K562 (cell line): ENCODE data around the gene ZNF521. TPM values are rescaled to one million over a fixed set of nuclear protein-coding genes. Genes with fewer than 3 reads are reported as not detected.

Source experiments
- ATAC-seq: fragments of 200-7000 bp; cut with Tn5 transposase; 3 replicates; pipeline ENCODE4 v1.9.1; 2020; ENCODE audit warnings: moderate library complexity
- BruUV-seq: library from RNA; stranded (reverse); fragments of 400-500 nt; replicated peaks from 2 replicates; lab custom pipeline; 2021; lab: Mats Ljungman, UMichigan
- CTCF ChIA-PET: fragments of 300-600 bp; formaldehyde crosslinking; extraction: SDS; loops from one replicate; lab custom pipeline; 2021; ENCODE audit warnings: low intra/inter-chr PET ratio; lab: Yijun Ruan, JAX
- POLR2A ChIA-PET: fragments of 300-600, 350-650 bp; sonication (Branson Sonifier 250); formaldehyde crosslinking; extraction: SDS; loops from one replicate; lab custom pipeline; 2021; ENCODE audit warnings: antibody characterized with exemption, inconsistent platforms; lab: Yijun Ruan, JAX
- DNase-seq, 4 experiments: peaks; one replicate each; pipeline versions ENCODE4 v3.0.0 to v3.0.0-alpha.2; 2011 to 2018; ENCODE audit warnings: low spot score in 3 of 4, mixed read lengths in 3 of 4; ENCODE audit errors: extremely low read depth in 1 of 4
- FAIRE-seq: peaks from 2 replicates; lab custom pipeline; 2011; peaks lifted over from hg19 to GRCh38; lab: Jason Lieb, UNC
- H2AFZ ChIP-seq: 2 replicates; pipeline ENCODE4 v1.6.0; 2011; ENCODE audit warnings: low read depth, low read length, control low read depth, inconsistent platforms
- H3K27ac ChIP-seq: fragments of 200-600 bp; 3 replicates; pipeline ENCODE4 v1.8.0; 2011; ENCODE audit warnings: low read depth, mild to moderate bottlenecking, control low read depth, inconsistent platforms, low read length, moderate library complexity, mixed read lengths; ENCODE audit errors: extremely low read depth
- H3K27me3 ChIP-seq, 2 experiments: fragments of 300-600 bp in 1 of 2; 2 replicates in 1 of 2; 3 replicates in 1 of 2; pipeline versions ENCODE4 v1.6.0 to v1.8.0; 2011; ENCODE audit warnings: inconsistent platforms in 2 of 2, low read length in 2 of 2, mild to moderate bottlenecking in 1 of 2, mixed read lengths in 1 of 2, moderate library complexity in 1 of 2; ENCODE audit not compliant: control insufficient read depth in 2 of 2, insufficient read depth in 2 of 2
- H3K36me3 ChIP-seq: fragments of 300-600 bp; 3 replicates; pipeline ENCODE4 v1.8.0; 2011; ENCODE audit warnings: mild to moderate bottlenecking, low read length, inconsistent platforms; ENCODE audit not compliant: control insufficient read depth, insufficient read depth
- H3K4me1 ChIP-seq, 2 experiments: fragments of 200-600 bp in 1 of 2; replicated peaks in 1 of 2; 2 replicates in 1 of 2; 3 replicates in 1 of 2; pipeline versions ENCODE4 v1.5.1 to v1.8.0; 2011; ENCODE audit warnings: inconsistent platforms in 2 of 2, low read length in 2 of 2, mild to moderate bottlenecking in 1 of 2, mixed read lengths in 1 of 2, moderate library complexity in 1 of 2; ENCODE audit not compliant: control insufficient read depth in 2 of 2, insufficient read depth in 2 of 2
- H3K4me2 ChIP-seq: 2 replicates; pipeline ENCODE4 v1.6.1; 2011; ENCODE audit warnings: low read length, control low read depth, inconsistent platforms, mixed read lengths; ENCODE audit not compliant: insufficient read depth
- H3K4me3 ChIP-seq: fragments of 200-600 bp; sonication (generic), shearing (Covaris generic); 2 replicates; pipeline ENCODE4 v1.5.1; 2016; ENCODE audit warnings: control low read depth, inconsistent platforms
- H3K79me2 ChIP-seq: fragments of 200-600 bp; 3 replicates; pipeline ENCODE4 v1.8.0; 2011; ENCODE audit warnings: low read length, inconsistent platforms; ENCODE audit not compliant: control insufficient read depth, insufficient read depth
- H3K9ac ChIP-seq, 2 experiments: 2 replicates each; pipeline versions ENCODE4 v1.6.0 to v1.6.1; 2011; ENCODE audit warnings: low read depth in 2 of 2, low read length in 2 of 2, control low read depth in 1 of 2, inconsistent platforms in 1 of 2, mild to moderate bottlenecking in 1 of 2, mixed read lengths in 1 of 2; ENCODE audit not compliant: insufficient read depth in 1 of 2
- H3K9me1 ChIP-seq: one replicate; pipeline ENCODE4 v1.6.0; 2011; ENCODE audit warnings: inconsistent platforms, mild to moderate bottlenecking, low read length, moderate library complexity; ENCODE audit not compliant: control insufficient read depth, insufficient read depth
- H3K9me3 ChIP-seq: replicated peaks from 2 replicates; pipeline ENCODE4 v1.5.1; 2011; ENCODE audit warnings: low read depth, low read length, inconsistent platforms; ENCODE audit not compliant: control insufficient read depth, insufficient read depth
- H4K20me1 ChIP-seq: replicated peaks from 2 replicates; pipeline ENCODE4 v1.6.1; 2011; ENCODE audit warnings: low read length, inconsistent platforms, mixed read lengths; ENCODE audit not compliant: control insufficient read depth, insufficient read depth
- RFX5 ChIP-seq: IDR thresholded peaks from 2 replicates; pipeline ENCODE4 v1.6.1; 2011; ENCODE audit warnings: low read depth, mild to moderate bottlenecking, improper control_type of control experiment, low read length
- SIX5 ChIP-seq, 2 experiments: IDR thresholded peaks; 2 replicates each; pipeline ENCODE4 v1.6.1; 2011; ENCODE audit warnings: low read length in 2 of 2, borderline replicate concordance in 1 of 2, low read depth in 1 of 2, mild to moderate bottlenecking in 1 of 2, moderate library complexity in 1 of 2; ENCODE audit not compliant: insufficient read depth in 1 of 2
- TAF1 ChIP-seq: IDR thresholded peaks from 2 replicates; pipeline ENCODE4 v1.6.1; 2011; ENCODE audit warnings: mild to moderate bottlenecking, low read length, moderate library complexity; ENCODE audit not compliant: insufficient read depth, control insufficient read depth, severe bottlenecking; ENCODE audit errors: extremely low read depth
- ZNF12 ChIP-seq: sonication (generic); formaldehyde crosslinking; IDR thresholded peaks from 2 replicates; pipeline ENCODE4 v1.4.0; 2020; ENCODE audit warnings: mild to moderate bottlenecking, missing genetic modification reagents
- ZNF354B ChIP-seq: fragments of 250-450 bp; sonication (Bioruptor Pico); IDR thresholded peaks from 2 replicates; pipeline ENCODE4 v1.4.0; 2020
- ZNF77 ChIP-seq: fragments of 250-450 bp; sonication (Bioruptor Pico); IDR thresholded peaks from 2 replicates; pipeline ENCODE4 v1.5.0; 2020
- ZSCAN32 ChIP-seq: fragments of 450-650 bp; formaldehyde crosslinking; IDR thresholded peaks from 2 replicates; pipeline ENCODE4 v1.4.0; 2020; ENCODE audit warnings: mild to moderate bottlenecking, moderate library complexity
- WGBS: fragments of 100-300 bp; shearing (Covaris generic); methylation state at CpG from one replicate; pipeline ENCODE4 v1.1.6; 2016; ENCODE audit warnings: low coverage, mixed read lengths; ENCODE audit not compliant: insufficient coverage; ENCODE audit errors: missing lambda C conversion rate; 5-methylcytosine and 5-hydroxymethylcytosine counted together
- in situ Hi-C: fragments of 300-500 bp; cut with MboI; formaldehyde crosslinking; loops from 4 replicates; pipeline ENCODE4 v1.15.0; 2018; ENCODE audit warnings: inconsistent platforms, mixed read lengths
- intact Hi-C: fragments of 100-400 bp; cut with micrococcal nuclease; formaldehyde crosslinking; loops from 2 replicates; pipeline ENCODE4 v1.14.2; 2022
- polyA plus RNA-seq, 8 experiments: library from polyadenylated mRNA; depleted of rRNA in 4 of 8; stranded (reverse) in 5 of 8; unstranded in 3 of 8; fragments of >200 nt; fragmentation: Nextera tagmentation in 2 of 8; fragmentation: Illumina TruSeq in 1 of 8; extraction: Ambion mirVana in 2 of 8; extraction: Trizol in 1 of 8; gene quantifications; 2 replicates each; pipeline versions ENCODE4 v1.2.1 to v1.2.3, GENCODE V29; 2011 to 2014; ENCODE audit warnings: inconsistent platforms in 1 of 8, missing spikeins in 1 of 8
- total RNA-seq, 7 experiments: library from RNA; depleted of rRNA in 6 of 7; stranded (reverse); fragments of >200 nt in 6 of 7; fragmentation: Illumina TruSeq in 2 of 7; extraction: Trizol in 2 of 7; gene quantifications; 2 replicates each; pipeline versions ENCODE4 v1.2.1 to v1.2.3, GENCODE V29; 2011 to 2021; ENCODE audit warnings: low replicate concordance in 1 of 7
- TF ChIP-seq, protein P1 (sequence below), 2 experiments: fragments of 450-650 bp in 1 of 2; sonication (generic) in 1 of 2; formaldehyde crosslinking in 1 of 2; IDR thresholded peaks in 1 of 2; conservative IDR thresholded peaks in 1 of 2; 2 replicates each; pipeline versions ENCODE4 v1.6.1 to v1.8.1; 2016 to 2023; ENCODE audit warnings: mild to moderate bottlenecking in 2 of 2, moderate library complexity in 2 of 2, inconsistent platforms in 1 of 2, missing genetic modification reagents in 1 of 2

Gene ZNF521
- total and polyA plus RNA-seq, 9 of the 15 experiments (the other 6 are each of a cell fraction or from before 2014, with no cell fraction given) = 1.2 to 5.8 (median 1.6) TPM

DNA sequence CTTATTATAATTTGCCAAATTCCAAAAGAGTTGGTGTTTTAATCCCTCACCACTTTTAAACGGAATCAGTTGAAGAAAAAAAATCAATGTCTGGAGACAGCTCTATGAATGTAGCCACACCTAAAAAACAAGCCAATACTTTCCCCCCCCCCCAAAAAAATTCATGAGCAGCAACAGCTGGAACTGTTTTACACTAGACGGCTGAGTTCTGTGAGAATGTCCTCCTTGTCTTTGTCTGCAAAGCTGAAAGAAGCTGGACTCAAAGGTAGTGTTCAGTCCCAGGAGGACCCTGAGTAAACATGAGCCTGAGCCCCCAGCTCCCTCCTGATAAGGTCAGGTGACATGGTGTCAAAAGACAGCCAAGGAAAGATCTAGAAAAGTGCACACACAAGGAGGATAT lies 68.2 kb downstream of the ZNF521 start:
- in situ Hi-C loops = no loop called here
- Histone ChIP-seq H2AFZ (no peak overlapping the region), H3K27ac (no peak overlapping the region), H3K4me2 (no peak overlapping the region), H3K9me3 (no peaks in the 10 kb centered on the region), H4K20me1 (no peaks in the 10 kb centered on the region), H3K9ac (no peak overlapping the region), H3K4me3 (no peak overlapping the region), H3K9me1 (no peaks in the 10 kb centered on the region), H3K4me1 (no peaks in the 10 kb centered on the region), H3K79me2 (no peaks in the 10 kb centered on the region), H3K36me3 (no peaks in the 10 kb centered on the region), H3K27me3 (no peaks in the 10 kb centered on the region; a peak in 2 of 5 replicates)
- TF ChIP-seq ZNF12 (no peak), TAF1 (no peak), ZNF77 (CRISPR knock-in tag) (no peak), ZNF354B (no peak), RFX5 (no peak), SIX5 (IDR thresholded peaks at IDR 0.05; ENCODE audit: borderline replicate concordance in 1 of 2, insufficient read depth in 1 of 2, low read depth in 1 of 2, low read length in 2 of 2) (no peak), ZSCAN32 (CRISPR knock-in tag) (no peak)
- TF ChIP-seq, protein P1, sequence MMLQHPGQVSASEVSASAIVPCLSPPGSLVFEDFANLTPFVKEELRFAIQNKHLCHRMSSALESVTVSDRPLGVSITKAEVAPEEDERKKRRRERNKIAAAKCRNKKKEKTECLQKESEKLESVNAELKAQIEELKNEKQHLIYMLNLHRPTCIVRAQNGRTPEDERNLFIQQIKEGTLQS (IDR thresholded peaks at IDR 0.05) = no peak
- TF ChIP-seq, protein P1 (CRISPR knock-in tag; conservative IDR thresholded peaks at IDR 0.05) = no peak
- no peak for FAIRE-seq
- intact Hi-C loops = no loop called here
- ATAC-seq = no peak
- ChIA-PET CTCF (no interaction called here), POLR2A (interaction anchor here (1.1 kb wide), 1 partner anchor 20 kb away, joined by 3 read pairs; no protein-coding TSS in a partner anchor)
- 0% methylated on average over 2 of the region's 2 CpGs for WGBS
- no peak for DNase-seq
- no TSS peak for BruUV-seq
